ENCODE measurements around the gene ARFRP1.
A peak's percentile ranks its signal among the peaks of the same experiment; 100 is the strongest.

ARFRP1 gene

DNA sequence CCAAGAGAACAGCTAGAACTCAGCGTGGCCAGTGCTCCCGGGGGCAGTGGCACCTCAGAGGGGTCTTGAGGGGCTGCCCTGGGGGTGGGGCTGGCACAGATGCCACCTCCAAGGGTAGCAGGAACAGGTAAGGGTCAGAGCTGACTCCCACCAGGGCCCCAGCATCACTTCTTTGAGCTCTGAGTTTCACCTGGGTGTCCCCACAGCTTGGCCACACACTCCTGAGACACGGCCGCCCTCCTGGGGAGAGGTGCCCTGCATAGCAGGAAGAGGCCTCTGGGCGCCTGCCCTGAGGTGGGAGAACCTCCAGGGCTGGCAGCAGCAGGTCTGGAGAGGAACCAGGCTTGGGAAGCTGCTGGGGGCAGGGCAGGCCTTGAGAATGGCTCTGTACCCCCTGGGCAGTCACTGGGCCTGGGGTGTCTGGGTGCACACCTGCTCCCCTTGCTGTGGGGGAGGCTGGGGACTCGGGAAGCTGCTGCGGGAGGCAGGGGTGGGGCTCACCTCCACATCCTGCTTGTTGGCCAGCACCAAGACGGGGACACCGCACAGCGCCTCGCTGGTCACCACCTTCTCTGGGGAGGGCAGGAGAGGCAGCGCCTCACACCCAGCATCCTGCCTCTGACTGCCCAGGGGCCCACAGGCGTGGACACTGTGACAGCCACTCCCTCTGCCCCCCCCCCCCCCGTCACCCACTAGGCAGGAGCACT is 6.3 kb downstream of the ARFRP1 start:
- DNase-seq: no peak

DNA sequence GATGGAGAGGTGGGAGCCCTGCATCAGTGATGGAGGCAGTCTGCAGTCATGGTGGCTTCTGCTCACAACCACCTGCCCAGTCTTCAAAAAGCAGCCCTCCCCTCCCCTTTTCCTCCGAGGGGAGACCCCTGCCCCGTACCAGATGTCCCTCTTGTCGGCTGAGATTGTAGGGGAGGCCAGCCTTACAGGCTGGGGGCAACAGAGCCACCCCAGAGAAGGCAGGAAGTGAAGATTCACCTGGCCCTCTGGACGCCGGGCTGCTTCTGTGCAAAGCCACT is 6.8 kb downstream of the ARFRP1 start:
- no peak for DNase-seq

DNA sequence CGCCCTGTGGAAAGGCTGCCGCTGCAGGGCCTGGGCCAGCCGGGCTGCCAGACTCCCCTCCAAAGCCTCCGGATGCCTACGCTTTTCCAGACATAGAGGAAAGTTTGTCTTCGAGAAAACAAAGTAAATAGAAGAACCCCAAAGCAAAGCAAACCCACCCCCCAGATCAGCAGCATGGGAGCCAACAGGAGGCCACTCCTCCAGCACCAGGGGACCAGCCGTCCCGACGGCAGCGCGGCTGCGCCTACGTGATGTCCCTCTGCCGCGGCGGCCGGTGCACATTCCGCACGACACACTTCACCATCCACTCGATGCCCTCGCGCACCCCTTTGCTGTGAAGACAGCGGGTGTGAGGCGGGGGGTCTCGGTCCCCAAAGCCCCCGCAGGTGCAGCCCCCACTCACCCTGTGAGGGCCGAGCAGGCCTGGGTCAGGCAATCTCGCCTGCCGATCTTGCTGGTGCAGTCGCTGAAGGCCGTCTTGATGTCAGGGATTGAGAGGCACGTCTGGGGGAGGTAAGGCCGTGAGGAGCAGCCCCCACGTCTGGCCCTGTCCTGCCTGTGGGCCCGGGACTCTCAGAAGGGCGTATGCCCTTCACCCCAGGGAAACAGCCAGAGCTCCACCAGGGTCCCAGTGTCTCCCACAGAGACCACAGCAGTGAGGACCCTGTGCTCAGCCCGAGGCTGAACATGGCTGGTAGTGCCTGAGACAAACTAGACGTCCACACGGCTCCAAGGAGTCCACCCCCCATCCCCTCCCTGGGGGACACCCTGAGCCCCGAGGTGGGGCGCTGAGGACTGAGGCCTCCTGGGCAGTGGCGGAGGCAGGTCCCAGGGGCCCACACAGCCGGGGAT is 7.4 kb downstream of the ARFRP1 start:
- DNase-seq: no peak

DNA sequence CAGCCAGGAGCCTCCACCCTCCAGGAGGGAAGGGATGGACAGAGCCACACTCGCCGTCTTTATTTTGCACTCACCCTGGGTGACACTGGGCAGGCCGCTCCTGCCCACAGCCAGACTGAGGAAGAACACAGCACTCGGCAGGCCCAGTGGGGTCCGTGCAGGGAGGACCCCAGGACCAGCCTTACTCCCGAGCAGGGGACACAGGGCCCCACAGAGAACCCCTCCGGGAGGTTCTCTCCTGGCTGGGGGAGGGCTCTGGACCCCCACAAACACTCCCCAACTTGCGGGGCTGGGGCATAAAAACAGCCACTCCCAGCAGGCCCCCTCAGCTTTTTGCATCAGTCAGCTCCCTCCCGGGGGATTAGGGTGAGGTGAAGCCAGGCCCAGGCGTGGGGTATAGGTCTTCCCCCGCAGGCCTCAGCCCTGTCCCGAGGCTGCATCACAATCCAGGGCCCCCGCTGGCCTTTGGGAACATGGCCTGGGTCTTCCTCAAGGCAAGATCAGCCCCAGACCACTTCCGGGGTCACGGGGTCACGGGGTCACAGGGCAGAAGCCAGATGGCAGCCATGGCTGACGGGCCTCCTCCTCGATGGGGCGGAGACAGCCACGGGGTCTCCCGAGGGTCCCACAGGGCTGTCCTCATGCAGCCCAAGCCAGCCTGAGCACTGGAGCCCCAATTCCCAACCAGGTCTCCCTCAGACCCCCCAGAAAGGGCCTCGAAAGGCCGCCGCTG is 8.1 kb downstream of the ARFRP1 start:
- no peak for DNase-seq

DNA sequence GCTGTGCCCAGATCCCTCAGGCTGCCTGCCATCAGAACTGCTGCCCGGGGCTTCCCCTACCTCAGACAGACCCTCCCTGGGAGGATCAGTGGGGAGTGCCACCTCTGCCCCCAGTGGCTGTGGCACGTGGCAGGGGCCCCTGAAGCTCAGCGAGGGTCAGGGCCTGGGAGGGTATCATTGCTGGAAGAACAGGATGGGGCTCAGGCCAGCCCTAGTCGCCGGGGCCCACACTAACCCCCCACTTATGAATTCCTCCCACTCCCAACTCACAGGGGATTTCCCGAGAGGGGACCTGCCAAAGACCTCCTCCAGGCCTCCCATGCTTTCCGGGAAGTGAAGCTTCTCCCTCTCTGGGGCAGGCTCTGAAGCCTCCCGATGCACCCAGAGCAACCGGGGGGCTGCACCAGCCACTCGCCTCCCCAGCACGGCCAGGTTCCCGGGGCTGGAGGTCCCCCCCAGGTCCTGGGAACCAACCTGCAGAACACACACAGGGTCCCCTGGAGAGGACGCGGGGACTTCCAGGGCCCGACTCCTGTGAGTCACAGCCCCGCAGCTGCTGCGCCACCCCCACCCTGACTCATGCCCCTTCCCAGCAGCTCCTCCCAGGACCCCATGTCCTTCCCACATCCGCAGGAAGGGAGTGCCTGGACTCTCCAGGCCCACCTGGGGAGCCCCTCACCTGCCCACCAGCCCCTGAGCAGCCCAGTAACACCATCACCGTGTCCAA is 8.9 kb downstream of the ARFRP1 start:
- DNase-seq: peak; percentile 65 to 71

DNA sequence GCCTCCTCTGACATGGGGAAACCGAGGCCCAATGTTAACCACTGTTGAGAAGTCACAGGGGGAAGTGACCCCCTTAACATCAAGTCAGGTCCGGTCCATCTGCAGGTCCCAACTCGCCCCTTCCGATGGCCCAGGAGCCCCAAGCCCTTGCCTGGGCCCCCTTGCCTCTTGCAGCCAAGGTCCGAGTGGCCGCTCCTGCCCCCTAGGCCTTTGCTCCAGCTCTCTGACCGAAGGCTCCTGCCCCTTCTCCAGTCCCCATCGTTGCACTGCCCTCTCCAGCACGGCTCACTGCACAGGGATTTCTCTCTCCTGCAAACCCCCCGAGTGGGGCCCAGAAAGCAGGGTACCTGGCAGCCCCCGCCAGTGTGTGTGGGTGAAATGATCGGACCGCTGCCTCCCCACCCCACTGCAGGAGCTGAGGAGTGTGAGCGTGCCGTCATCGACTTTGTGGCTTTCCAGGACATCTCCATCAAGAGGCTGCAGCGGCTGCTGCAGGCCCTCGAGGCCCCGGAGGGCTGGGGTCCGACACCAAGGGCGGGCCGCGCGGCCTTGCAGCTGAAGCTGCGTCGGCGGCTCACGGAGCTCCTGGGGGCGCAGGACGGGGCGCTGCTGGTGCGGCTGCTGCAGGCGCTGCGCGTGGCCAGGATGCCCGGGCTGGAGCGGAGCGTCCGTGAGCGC is 9.8 kb downstream of the ARFRP1 start:
- no peak for DNase-seq

DNA sequence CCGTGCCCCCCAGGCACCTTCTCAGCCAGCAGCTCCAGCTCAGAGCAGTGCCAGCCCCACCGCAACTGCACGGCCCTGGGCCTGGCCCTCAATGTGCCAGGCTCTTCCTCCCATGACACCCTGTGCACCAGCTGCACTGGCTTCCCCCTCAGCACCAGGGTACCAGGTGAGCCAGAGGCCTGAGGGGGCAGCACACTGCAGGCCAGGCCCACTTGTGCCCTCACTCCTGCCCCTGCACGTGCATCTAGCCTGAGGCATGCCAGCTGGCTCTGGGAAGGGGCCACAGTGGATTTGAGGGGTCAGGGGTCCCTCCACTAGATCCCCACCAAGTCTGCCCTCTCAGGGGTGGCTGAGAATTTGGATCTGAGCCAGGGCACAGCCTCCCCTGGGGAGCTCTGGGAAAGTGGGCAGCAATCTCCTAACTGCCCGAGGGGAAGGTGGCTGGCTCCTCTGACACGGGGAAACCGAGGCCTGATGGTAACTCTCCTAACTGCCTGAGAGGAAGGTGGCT is 10.4 kb downstream of the ARFRP1 start:
- no peak for DNase-seq

DNA sequence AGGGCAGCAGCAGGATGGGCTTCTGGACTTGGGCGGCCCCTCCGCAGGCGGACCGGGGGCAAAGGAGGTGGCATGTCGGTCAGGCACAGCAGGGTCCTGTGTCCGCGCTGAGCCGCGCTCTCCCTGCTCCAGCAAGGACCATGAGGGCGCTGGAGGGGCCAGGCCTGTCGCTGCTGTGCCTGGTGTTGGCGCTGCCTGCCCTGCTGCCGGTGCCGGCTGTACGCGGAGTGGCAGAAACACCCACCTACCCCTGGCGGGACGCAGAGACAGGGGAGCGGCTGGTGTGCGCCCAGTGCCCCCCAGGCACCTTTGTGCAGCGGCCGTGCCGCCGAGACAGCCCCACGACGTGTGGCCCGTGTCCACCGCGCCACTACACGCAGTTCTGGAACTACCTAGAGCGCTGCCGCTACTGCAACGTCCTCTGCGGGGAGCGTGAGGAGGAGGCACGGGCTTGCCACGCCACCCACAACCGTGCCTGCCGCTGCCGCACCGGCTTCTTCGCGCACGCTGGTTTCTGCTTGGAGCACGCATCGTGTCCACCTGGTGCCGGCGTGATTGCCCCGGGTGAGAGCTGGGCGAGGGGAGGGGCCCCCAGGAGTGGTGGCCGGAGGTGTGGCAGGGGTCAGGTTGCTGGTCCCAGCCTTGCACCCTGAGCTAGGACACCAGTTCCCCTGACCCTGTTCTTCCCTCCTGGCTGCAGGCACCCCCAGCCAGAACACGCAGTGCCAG is 11.0 kb downstream of the ARFRP1 start, which contains the start of gene TNFRSF6B:
TNFRSF6B (plus strand) TSS at position 25 of the 729 bp plus-strand sequence; CDS start at position 141, 116 bp downstream.
- peak in 1 of 2 donors; percentile 47 for DNase-seq

DNA sequence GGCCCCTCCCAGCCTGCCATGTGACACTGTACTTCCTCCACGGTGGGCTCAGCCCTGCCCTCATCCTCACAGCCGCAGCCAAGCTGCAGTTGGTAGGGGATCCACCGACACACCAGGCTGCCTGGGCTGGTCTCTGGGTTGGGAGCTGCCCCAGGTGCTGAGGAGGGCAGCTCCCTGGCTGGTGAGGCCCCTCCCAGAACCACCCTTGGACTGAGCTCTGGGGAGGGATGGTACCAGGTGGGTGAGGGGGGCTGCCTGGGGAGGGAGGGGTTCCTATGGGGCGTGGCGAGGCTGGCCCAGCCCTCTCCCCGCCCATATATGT is 11.5 kb downstream of the ARFRP1 start:
- no peak for DNase-seq

DNA sequence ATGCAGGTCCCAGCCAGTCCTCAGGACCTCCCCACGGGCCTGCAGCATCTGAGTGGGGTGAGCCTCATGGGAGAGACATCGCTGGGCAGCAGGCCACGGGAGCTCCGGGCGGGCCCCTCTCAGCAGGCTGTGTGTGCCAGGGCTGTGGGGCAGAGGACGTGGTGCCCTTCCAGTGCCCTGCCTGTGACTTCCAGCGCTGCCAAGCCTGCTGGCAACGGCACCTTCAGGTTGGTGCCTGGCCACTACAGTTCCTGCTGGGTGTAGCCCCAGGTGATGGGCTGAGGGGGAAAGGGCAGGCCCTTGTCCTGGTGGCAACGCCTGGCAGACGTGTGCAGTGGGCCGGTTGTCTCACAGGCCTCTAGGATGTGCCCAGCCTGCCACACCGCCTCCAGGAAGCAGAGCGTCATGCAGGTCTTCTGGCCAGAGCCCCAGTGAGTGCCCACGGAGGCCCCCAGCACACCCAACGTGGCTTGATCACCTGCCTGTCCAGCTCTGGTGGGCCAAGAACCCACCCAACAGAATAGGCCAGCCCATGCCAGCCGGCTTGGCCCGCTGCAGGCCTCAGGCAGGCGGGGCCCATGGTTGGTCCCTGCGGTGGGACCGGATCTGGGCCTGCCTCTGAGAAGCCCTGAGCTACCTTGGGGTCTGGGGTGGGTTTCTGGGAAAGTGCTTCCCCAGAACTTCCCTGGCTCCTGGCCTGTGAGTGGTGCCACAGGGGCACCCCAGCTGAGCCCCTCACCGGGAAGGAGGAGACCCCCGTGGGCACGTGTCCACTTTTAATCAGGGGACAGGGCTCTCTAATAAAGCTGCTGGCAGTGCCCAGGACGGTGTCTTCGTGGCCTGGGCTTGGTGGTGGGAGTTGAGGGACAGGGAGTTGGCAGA is 12.1 kb downstream of the ARFRP1 start:
- no peak for DNase-seq

DNA sequence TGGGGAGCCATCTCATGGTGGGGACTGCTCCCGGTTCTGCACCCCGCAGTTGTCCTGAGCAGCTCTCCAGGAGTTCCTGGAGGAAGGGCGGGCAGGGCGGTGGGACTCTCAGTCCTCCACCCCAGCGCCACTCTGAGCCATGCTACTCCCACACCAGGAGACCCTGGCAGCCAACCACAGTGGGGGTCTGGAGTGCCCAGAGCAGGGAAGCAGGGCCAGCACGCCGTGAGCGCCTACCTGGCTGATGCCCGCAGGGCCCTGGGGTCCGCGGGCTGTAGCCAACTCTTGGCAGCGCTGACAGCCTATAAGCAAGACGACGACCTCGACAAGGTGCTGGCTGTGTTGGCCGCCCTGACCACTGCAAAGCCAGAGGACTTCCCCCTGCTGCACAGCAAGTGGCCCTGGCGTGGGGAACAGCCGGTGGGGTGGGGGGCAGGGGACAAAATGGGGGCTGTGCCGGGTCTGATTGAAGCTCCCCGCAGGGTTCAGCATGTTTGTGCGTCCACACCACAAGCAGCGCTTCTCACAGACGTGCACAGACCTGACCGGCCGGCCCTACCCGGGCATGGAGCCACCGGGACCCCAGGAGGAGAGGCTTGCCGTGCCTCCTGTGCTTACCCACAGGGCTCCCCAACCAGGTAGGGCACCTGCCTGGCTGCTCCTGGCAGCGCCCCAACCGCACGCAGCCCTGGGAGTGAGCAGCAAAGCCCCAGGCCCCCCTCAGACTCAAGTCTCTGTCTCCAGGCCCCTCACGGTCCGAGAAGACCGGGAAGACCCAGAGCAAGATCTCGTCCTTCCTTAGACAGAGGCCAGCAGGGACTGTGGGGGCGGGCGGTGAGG is 13.0 kb downstream of the ARFRP1 start:
- no peak for DNase-seq

DNA sequence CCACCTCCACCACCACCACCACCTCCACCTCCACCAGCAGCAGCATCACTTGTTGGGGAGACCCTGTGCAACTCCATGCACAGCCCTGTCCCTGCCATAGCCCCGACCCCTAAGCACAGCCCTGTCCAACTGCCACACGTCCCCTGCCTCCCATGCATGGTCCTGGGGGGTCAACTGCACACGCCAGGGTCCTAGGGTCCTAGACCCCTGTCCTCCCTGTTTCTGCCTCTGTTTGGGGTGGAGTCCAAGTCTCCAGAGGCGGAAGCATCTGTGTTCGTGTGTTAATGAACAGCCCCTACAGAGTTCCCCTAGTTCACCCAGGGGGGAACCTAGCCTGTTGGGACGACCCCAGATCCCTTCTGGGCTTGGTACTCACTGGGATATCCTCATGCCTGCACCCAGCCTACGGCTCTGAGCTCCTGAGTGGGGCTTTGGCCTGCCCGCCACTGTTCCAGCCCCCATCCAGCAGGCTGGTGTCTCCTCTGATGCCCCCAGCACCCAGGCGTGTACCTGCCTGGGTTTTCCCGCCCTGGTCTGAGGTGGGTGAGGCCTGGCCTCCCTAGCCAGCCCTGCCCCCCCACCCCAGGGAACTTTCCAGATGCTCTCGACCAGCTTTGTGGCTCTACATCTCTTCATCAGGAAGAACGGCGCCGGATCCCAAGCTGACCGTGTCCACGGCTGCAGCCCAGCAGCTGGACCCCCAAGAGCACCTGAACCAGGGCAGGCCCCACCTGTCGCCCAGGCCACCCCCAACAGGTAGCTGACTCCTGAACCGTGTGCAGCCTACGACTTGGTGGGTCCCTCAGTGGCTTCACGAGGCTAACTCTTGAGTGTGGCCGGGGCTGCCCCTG is 13.8 kb downstream of the ARFRP1 start:
- no peak for DNase-seq

DNA sequence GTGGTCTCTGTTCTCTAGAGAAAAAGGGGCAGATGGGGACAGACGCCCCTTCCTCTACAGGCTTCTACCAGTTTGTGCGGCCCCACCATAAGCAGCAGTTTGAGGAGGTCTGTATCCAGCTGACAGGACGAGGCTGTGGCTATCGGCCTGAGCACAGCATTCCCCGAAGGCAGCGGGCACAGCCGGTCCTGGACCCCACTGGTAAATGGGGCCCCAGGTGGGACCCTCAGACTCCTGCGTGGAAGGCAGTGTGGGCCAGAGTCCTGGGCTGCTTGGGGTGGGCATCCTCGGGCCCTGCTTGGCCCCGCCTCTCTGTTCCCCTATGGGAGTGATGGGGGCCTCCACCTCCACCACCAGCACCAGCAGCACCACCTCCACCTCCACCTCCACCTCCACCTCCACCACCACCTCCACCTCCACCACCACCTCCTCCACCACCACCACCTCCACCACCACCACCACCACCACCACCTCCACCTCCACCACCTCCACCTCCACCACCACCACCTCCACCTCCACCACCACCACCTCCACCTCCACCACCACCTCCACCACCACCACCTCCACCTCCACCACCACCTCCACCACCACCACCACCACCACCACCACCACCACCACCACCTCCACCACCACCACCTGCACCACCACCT is 14.6 kb downstream of the ARFRP1 start:
- no peak for DNase-seq

DNA sequence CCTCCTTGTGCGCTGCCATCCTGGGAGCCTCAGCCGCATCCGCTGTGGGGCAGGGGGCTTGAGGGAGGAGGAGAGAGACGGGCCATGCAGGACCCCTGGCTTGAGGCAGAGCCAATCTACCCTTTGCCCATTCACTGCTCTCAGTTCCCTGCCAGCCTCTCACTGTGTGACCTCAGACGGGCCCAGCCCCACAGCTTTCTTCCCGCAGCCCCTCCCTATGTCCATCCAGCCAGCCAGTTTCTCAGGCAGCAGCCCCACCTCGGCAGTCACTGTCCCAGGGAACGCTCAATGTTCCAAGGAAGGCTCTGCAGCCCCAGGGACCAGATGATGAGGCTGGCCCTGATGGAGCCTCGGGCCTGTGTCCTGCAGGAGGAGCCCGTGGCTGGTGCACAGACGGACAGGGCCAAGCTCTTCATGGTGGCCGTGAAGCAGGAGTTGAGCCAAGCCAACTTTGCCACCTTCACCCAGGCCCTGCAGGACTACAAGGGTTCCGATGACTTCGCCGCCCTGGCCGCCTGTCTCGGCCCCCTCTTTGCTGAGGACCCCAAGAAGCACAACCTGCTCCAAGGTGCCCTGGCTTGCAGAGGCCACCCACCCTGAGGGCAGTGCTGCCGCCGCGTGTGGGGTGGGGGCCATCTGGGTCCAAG is 15.2 kb downstream of the ARFRP1 start:
- no peak for DNase-seq

DNA sequence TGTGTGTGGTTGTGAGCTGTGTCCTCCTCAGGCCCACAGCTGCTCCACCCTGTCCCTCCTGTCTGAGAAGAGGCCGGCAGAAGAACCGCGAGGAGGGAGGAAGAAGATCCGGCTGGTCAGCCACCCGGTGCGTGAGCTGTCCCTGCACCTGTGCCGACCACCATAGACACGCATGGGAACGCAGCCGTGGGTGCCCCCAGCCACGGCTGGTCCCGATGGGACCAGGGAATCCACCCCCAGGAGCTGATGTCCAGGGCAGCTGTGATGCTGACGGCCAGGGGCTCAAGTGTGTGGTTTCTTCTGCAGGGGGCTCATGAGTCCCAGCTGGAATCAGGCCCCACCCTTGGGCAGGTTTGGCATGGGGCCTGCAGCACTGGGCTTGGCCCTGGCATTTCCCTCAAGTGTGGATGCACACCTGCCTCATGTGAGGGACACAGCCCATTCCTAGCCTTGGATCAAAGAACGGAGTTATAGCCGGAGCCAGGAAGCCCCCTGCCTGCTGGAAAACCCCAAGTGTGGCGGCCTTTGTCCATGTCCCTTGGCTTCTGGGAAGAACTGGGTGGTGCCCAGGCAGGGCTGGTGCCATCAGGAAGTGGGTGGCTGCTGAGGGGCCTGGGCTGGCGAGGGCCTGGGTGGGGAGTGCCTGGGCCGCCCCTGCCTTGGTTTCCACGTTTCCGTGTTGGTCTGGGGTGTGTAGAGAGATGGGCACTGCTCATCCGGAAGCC is 15.9 kb downstream of the ARFRP1 start:
- no peak for DNase-seq

DNA sequence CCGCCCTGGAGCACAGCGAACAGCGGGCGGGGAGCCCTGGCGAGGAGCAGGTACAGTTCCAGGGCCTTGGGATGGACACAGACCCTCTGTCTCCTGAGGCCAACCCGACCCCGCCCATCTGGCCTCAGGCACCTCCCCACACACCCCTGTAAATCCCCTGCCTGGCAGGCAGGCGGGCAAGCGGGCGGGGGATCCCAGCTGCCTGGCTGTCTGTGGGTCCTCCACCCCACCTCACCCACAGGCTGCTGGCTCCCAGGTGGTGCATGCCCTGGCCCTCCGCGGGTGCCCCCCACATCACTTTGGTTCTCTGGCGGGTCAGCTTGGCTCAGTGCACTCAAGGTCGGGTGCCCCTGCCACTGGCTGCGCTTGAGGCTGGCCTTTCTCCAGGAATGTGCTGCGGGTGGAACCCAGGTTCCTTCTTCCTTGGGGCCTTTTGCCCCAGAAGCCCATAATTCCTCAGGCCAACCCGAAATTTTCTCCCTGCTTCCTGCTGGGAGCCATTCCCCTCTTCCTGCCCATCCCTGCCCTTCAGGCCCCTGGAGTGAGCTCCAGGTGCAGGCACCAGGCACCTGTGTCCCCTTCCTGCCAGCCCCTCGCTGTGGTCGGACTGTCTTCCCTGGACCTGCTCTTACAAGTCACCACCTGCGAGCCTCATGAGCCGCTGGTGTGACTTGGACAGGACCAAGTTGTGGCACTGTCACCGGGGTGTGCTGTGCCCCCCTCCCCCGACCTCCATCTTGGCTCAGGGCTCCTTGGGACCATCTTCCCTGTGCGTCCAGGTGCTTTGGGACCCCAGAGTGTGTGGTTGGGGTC is 16.7 kb downstream of the ARFRP1 start:
- DNase-seq: no peak
